Neural progenitor cell (in vitro differentiated cells): ENCODE results near the gene INPP5F. TPM values are rescaled to one million over a fixed set of nuclear protein-coding genes. Genes with fewer than 3 reads are reported as not detected.

Source experiments
- DNase-seq: peaks from one replicate; pipeline ENCODE4 v3.0.0-alpha.2; 2016; ENCODE audit warnings: low spot score
- H2AFZ ChIP-seq: fragments of 200-600 bp; sonication (generic); replicated peaks from 2 replicates; pipeline ENCODE4 v1.6.1; 2016; ENCODE audit warnings: antibody characterized with exemption
- H3F3A ChIP-seq: fragments of 200-600 bp; sonication (generic); 2 replicates; pipeline ENCODE4 v1.6.1; 2016; ENCODE audit warnings: antibody characterized with exemption, low read depth
- H3K27ac ChIP-seq: fragments of 200-600 bp; sonication (generic); 2 replicates; pipeline ENCODE4 v1.5.1; 2016; ENCODE audit warnings: mild to moderate bottlenecking
- H3K27me3 ChIP-seq: fragments of 200-600 bp; sonication (generic); 2 replicates; pipeline ENCODE4 v1.6.1; 2016; ENCODE audit warnings: mild to moderate bottlenecking, moderate library complexity
- H3K36me3 ChIP-seq: fragments of 200-600 bp; sonication (generic); 2 replicates; pipeline ENCODE4 v1.5.1; 2016
- H3K4me1 ChIP-seq: fragments of 200-600 bp; sonication (generic); 2 replicates; pipeline ENCODE4 v1.6.1; 2016; ENCODE audit warnings: mixed run types
- H3K4me2 ChIP-seq: fragments of 200-600 bp; sonication (generic); 2 replicates; pipeline ENCODE4 v1.6.1; 2016
- H3K4me3 ChIP-seq: fragments of 200-600 bp; sonication (generic); 2 replicates; pipeline ENCODE4 v1.5.1; 2016
- H3K79me2 ChIP-seq: fragments of 200-600 bp; sonication (generic); 2 replicates; pipeline ENCODE4 v1.6.1; 2016; ENCODE audit warnings: low read depth
- H3K9ac ChIP-seq: fragments of 200-600 bp; sonication (generic); 2 replicates; pipeline ENCODE4 v1.6.1; 2016
- H3K9me3 ChIP-seq: fragments of 200-600 bp; sonication (generic); 2 replicates; pipeline ENCODE4 v1.5.1; 2016; ENCODE audit warnings: low read depth
- H4K20me1 ChIP-seq: fragments of 200-600 bp; sonication (generic); 2 replicates; pipeline ENCODE4 v1.6.1; 2016; ENCODE audit warnings: low read depth
- H3K27ac Mint-ChIP-seq: 3 replicates; pipeline ENCODE4 v1.8.0; 2021; ENCODE audit warnings: mixed read lengths
- H3K27me3 Mint-ChIP-seq: 2 replicates; pipeline ENCODE4 v1.8.0; 2022; ENCODE audit warnings: low read depth, mild to moderate bottlenecking, inconsistent platforms, moderate library complexity, mixed read lengths; ENCODE audit not compliant: insufficient read depth
- H3K36me3 Mint-ChIP-seq: 3 replicates; pipeline ENCODE4 v1.8.0; 2021; ENCODE audit warnings: mixed read lengths
- H3K4me1 Mint-ChIP-seq: 3 replicates; pipeline ENCODE4 v1.8.0; 2021; ENCODE audit warnings: mixed read lengths
- H3K4me3 Mint-ChIP-seq: 3 replicates; pipeline ENCODE4 v1.8.0; 2021; ENCODE audit warnings: mild to moderate bottlenecking, moderate library complexity, mixed read lengths
- H3K9me3 Mint-ChIP-seq: 3 replicates; pipeline ENCODE4 v1.8.0; 2020; ENCODE audit warnings: mixed read lengths
- EZH2 ChIP-seq: fragments of 200-600 bp; sonication (generic); IDR thresholded peaks from 2 replicates; pipeline ENCODE4 v1.6.1; 2017; ENCODE audit warnings: antibody characterized with exemption, mild to moderate bottlenecking, moderate library complexity
- EZH2phosphoT487 ChIP-seq: fragments of 200-600 bp; sonication (generic); IDR thresholded peaks from 2 replicates; pipeline ENCODE4 v1.6.1; 2017; ENCODE audit warnings: antibody characterized with exemption
- total RNA-seq: library from RNA; depleted of rRNA; stranded (reverse); fragments of >200 nt; gene quantifications from 2 replicates; pipeline ENCODE4 v1.2.3, GENCODE V29; 2015; ENCODE audit warnings: low replicate concordance
- TF ChIP-seq, protein P1 (sequence below): fragments of 200-600 bp; sonication (generic); IDR thresholded peaks from 2 replicates; pipeline ENCODE4 v1.5.1; 2017; ENCODE audit warnings: antibody characterized with exemption, mild to moderate bottlenecking

INPP5F gene
- total RNA-seq, 1 donor from 2014 or later = 167 TPM

DNA sequence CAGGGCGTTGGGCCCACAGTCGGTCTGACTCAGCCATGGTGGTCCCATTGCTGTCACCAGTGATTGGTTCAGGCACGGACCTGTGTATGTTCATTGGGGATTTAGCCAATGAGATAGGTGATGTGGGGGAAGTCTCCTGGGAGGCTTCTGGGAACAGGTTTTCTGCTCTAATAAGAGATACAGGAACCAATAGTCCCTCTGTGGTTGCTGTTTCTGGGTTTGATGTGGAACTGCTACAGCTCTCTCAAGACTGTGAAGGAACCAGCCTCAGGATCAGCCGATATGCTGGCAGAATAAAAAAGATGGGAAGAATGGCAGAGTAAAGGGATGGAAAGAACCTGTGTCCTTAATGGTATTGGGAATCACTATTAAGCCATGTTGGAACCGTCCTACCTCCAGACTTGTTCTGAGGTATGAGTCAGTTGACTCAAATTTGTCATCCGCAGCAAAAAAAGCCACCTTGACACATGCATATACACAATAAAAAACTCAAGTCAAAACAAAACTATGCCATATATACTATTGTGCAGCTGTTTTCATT lies 76.2 kb downstream of the INPP5F start:
- no peaks in the 10 kb centered on the region for H3K79me2 ChIP-seq

DNA sequence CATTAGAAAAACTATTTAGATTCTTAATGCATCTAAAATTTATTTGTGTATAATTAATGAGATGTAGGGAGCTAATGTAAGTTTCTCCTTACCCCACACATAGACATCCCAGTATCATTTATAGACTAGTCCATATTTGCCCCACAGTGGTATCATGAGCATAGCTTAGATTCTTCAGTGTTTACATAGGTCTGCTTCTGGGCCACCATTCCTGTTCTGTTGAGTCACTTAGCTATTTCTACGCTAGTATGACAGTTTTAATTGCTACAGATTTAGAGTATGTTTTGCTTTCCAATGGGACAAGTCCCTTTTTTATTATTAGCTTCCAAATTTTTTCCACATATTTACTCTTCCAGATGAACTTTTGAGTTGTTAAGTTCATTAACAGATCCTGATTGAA lies 77.4 kb downstream of the INPP5F start:
- no peak overlapping the region for H2AFZ ChIP-seq
- no peaks in the 10 kb centered on the region for H3F3A ChIP-seq
- no peak overlapping the region for H3K4me3 Mint-ChIP-seq
- no peaks in the 10 kb centered on the region for H3K27me3 ChIP-seq
- peaks cover 7% of the 10 kb centered on the region for H3K4me1 Mint-ChIP-seq
- no peaks in the 10 kb centered on the region for H3K4me1 ChIP-seq
- H3K4me3 ChIP-seq = no peak overlapping the region
- H3K36me3 ChIP-seq = peaks cover 5% of the 10 kb centered on the region
- H3K27ac ChIP-seq = no peak overlapping the region
- H3K4me2 ChIP-seq = no peak overlapping the region
- H3K9me3 ChIP-seq = no peaks in the 10 kb centered on the region
- no peaks in the 10 kb centered on the region for H3K79me2 ChIP-seq
- no peaks in the 10 kb centered on the region for H3K27me3 Mint-ChIP-seq
- H3K9me3 Mint-ChIP-seq = no peaks in the 10 kb centered on the region
- H4K20me1 ChIP-seq = no peaks in the 10 kb centered on the region
- H3K36me3 Mint-ChIP-seq = peaks cover 8% of the 10 kb centered on the region
- H3K27ac Mint-ChIP-seq = no peak overlapping the region
- DNase-seq = no peak
- H3K9ac ChIP-seq = no peak overlapping the region
- no peak for TF ChIP-seq EZH2phosphoT487
- TF ChIP-seq, protein P1, sequence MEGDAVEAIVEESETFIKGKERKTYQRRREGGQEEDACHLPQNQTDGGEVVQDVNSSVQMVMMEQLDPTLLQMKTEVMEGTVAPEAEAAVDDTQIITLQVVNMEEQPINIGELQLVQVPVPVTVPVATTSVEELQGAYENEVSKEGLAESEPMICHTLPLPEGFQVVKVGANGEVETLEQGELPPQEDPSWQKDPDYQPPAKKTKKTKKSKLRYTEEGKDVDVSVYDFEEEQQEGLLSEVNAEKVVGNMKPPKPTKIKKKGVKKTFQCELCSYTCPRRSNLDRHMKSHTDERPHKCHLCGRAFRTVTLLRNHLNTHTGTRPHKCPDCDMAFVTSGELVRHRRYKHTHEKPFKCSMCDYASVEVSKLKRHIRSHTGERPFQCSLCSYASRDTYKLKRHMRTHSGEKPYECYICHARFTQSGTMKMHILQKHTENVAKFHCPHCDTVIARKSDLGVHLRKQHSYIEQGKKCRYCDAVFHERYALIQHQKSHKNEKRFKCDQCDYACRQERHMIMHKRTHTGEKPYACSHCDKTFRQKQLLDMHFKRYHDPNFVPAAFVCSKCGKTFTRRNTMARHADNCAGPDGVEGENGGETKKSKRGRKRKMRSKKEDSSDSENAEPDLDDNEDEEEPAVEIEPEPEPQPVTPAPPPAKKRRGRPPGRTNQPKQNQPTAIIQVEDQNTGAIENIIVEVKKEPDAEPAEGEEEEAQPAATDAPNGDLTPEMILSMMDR = no peak
- TF ChIP-seq EZH2 = no peak

More for the DNA sequence above, 76.2 kb downstream of the INPP5F start:
- H3K27me3 ChIP-seq = no peaks in the 10 kb centered on the region
- TF ChIP-seq EZH2phosphoT487 (no peak), EZH2 (no peak)
- H3K27ac ChIP-seq = no peak overlapping the region
- Mint-ChIP-seq H3K4me1 (peaks cover 7% of the 10 kb centered on the region), H3K9me3 (no peaks in the 10 kb centered on the region), H3K27me3 (no peaks in the 10 kb centered on the region), H3K27ac (no peak overlapping the region), H3K4me3 (no peak overlapping the region), H3K36me3 (peaks cover 12% of the 10 kb centered on the region)
- no peak overlapping the region for H3K9ac ChIP-seq
- no peak overlapping the region for H3K4me2 ChIP-seq
- DNase-seq = no peak
- no peaks in the 10 kb centered on the region for H3F3A ChIP-seq
- H3K9me3 ChIP-seq = no peaks in the 10 kb centered on the region
- no peak overlapping the region for H3K4me3 ChIP-seq
- no peaks in the 10 kb centered on the region for H4K20me1 ChIP-seq
- no peaks in the 10 kb centered on the region for H3K4me1 ChIP-seq
- no peak overlapping the region for H2AFZ ChIP-seq
- H3K36me3 ChIP-seq = peaks cover 5% of the 10 kb centered on the region

DNA sequence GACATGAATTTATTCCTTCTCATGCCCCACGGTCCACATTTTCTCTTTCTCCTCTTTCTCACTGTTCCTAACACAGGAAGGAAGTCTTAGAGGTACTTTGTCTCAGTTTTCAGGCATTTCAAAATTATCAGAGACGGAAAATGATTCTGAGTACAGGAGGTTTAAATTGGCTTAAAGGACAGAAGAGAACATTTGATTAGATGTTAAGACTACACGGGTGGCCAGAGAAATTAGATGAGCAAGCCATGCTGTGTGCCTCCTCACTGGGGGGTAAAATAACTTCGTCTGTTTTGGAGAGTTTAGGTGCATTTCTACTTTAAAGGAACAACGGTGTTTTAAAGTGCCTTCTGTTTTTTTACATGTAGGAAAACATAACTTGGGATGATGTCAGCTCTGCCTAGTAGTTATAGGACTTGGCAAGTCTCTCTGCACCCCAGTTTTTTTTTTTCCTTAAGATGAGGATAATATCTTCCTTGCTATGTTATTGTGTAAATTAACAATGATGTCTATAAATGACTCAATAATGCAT lies 79.9 kb downstream of the INPP5F start:
- H3K79me2 ChIP-seq = no peaks in the 10 kb centered on the region
- H3K4me2 ChIP-seq = no peak overlapping the region
- Mint-ChIP-seq H3K9me3 (no peaks in the 10 kb centered on the region), H3K27ac (no peak overlapping the region), H3K4me1 (peaks cover 7% of the 10 kb centered on the region), H3K36me3 (peaks cover 5% of the 10 kb centered on the region), H3K4me3 (no peak overlapping the region), H3K27me3 (no peaks in the 10 kb centered on the region)
- no peak overlapping the region for H3K27ac ChIP-seq
- TF ChIP-seq, protein P1 = no peak
- TF ChIP-seq EZH2 (no peak), EZH2phosphoT487 (no peak)
- H3K9me3 ChIP-seq = no peaks in the 10 kb centered on the region
- no peak for DNase-seq
- no peaks in the 10 kb centered on the region for H3K4me1 ChIP-seq
- H3F3A ChIP-seq = no peaks in the 10 kb centered on the region
- no peak overlapping the region for H3K4me3 ChIP-seq
- no peak overlapping the region for H2AFZ ChIP-seq
- H3K36me3 ChIP-seq = no peaks in the 10 kb centered on the region
- no peak overlapping the region for H3K9ac ChIP-seq
- H3K27me3 ChIP-seq = no peaks in the 10 kb centered on the region
- no peaks in the 10 kb centered on the region for H4K20me1 ChIP-seq

DNA sequence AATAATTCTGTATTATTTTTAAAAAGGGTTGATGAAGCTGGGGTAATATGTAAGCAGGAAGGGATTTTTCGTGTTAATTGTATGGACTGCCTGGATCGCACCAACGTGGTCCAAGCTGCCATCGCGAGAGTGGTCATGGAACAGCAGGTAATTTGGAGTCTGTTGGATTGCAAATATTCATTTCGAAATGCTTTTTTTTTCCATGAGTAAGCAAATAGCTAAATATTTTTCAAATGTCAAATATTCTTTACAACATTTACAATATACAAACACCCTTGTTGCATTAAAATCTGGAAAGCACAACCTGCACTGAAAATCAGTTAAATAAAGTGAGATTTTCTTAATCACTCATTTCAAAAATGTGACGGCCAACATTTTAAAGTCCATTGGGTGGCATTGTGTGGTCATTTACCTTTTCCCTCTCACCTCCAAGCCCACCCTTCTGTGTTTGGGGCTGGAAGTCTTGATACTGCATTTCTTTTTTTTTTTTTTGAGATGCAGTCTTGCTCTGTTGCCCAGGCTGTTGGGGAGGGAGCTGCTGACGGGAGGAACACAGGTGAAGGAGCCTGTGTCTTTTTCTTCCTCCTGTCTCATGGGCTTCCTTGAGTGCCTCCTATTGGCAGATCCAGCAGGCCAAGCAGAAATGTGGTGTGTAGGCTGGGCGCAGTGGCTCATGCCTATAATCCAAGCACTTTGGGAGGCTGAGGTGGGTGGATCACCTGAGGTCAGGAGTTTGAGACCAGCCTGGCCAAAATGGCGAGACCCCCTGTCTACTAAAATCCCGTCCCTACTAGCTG lies 80.7 kb downstream of the INPP5F start:
- H3K9me3 Mint-ChIP-seq = no peaks in the 10 kb centered on the region
- no peaks in the 10 kb centered on the region for H3K9me3 ChIP-seq
- H2AFZ ChIP-seq = no peak overlapping the region
- H3K79me2 ChIP-seq = no peaks in the 10 kb centered on the region
- H3K9ac ChIP-seq = no peak overlapping the region
- H3K4me3 Mint-ChIP-seq = no peak overlapping the region
- peaks cover 5% of the 10 kb centered on the region for H3K36me3 Mint-ChIP-seq
- no peaks in the 10 kb centered on the region for H4K20me1 ChIP-seq
- H3F3A ChIP-seq = no peaks in the 10 kb centered on the region
- no peak overlapping the region for H3K27ac ChIP-seq
- H3K4me3 ChIP-seq = no peak overlapping the region
- no peaks in the 10 kb centered on the region for H3K4me1 ChIP-seq
- H3K4me2 ChIP-seq = no peak overlapping the region
- H3K36me3 ChIP-seq = no peaks in the 10 kb centered on the region
- DNase-seq = no peak
- TF ChIP-seq EZH2 (no peak), EZH2phosphoT487 (no peak)
- TF ChIP-seq, protein P1 = no peak
- H3K27me3 ChIP-seq = no peaks in the 10 kb centered on the region
- no peak overlapping the region for H3K27ac Mint-ChIP-seq
- H3K4me1 Mint-ChIP-seq = peaks cover 7% of the 10 kb centered on the region
- H3K27me3 Mint-ChIP-seq = no peaks in the 10 kb centered on the region
